Nephron (organoid): ENCODE data around the gene HK3.

ENCODE experiments used
- H3K27ac Mint-ChIP-seq, 3 experiments: 2 replicates each; pipeline ENCODE4 v1.8.0; 2020; ENCODE audit warnings: mixed read lengths in 3 of 3, mild to moderate bottlenecking in 2 of 3, moderate library complexity in 1 of 3
- H3K27me3 Mint-ChIP-seq: 2 replicates; pipeline ENCODE4 v1.8.0; 2021; ENCODE audit warnings: low read depth, mild to moderate bottlenecking, moderate library complexity, mixed read lengths
- H3K36me3 Mint-ChIP-seq: 2 replicates; pipeline ENCODE4 v1.8.0; 2020; ENCODE audit warnings: low read depth, mixed read lengths
- H3K4me1 Mint-ChIP-seq: 2 replicates; pipeline ENCODE4 v1.8.0; 2020; ENCODE audit warnings: mixed read lengths
- H3K4me3 Mint-ChIP-seq, 3 experiments: 2 replicates each; pipeline ENCODE4 v1.8.0; 2020; ENCODE audit warnings: mild to moderate bottlenecking in 3 of 3, mixed read lengths in 3 of 3, moderate library complexity in 2 of 3
- H3K9me3 Mint-ChIP-seq: 2 replicates; pipeline ENCODE4 v1.8.0; 2020; ENCODE audit warnings: mixed read lengths
- CTCF ChIP-seq, 3 experiments: fragments of 200-600 bp; sonication (generic); IDR thresholded peaks; one replicate each; pipeline ENCODE4 v1.5.0; 2021; ENCODE audit warnings: antibody characterized with exemption in 3 of 3; ENCODE audit not compliant: unreplicated experiment in 3 of 3

HK3 gene

DNA sequence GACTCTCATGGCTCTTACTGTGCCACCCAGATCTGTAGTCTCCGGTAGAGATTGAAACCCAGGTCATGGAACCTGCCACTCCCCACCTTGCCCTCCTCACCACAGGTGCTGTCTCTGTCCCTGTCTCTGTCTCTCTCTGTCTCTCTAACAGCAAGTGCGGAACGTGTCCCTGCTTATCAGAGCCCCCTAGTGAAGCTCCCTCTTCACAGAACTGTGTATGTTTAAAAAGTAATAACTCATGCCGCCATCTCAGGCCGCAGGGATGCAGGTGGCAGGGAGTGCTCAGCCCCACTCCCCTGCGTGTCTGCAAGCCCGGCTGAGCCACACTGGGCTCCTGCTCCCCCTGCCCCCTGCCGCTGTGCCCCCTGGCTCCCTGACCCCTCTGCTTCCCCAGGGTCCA lies 45.0 kb downstream of the HK3 start:
- Mint-ChIP-seq H3K4me3 (no peak overlapping the region), H3K27ac (no peak overlapping the region), H3K27me3 (peaks cover 56% of the 10 kb centered on the region), H3K36me3 (no peaks in the 10 kb centered on the region), H3K4me1 (peaks cover 7% of the 10 kb centered on the region), H3K9me3 (no peaks in the 10 kb centered on the region)
- no peak for TF ChIP-seq CTCF (IDR thresholded peaks at IDR 0.05; ENCODE audit: unreplicated experiment in 3 of 3)

- Mint-ChIP-seq H3K4me1 (peaks cover 7% of the 10 kb centered on the region), H3K27me3 (peaks cover 52% of the 10 kb centered on the region), H3K36me3 (no peaks in the 10 kb centered on the region), H3K4me3 (no peak overlapping the region), H3K9me3 (no peaks in the 10 kb centered on the region), H3K27ac (no peak overlapping the region)
- no peak for TF ChIP-seq CTCF (IDR thresholded peaks at IDR 0.05; ENCODE audit: unreplicated experiment in 3 of 3)
These were observed 45.9 kb downstream of the HK3 start for GRCh38 chr5:176853151-176853778.

GRCh38 chr5:176851871-176852658 lies 47.1 kb downstream of the HK3 start:
- Mint-ChIP-seq H3K27ac (no peak overlapping the region), H3K4me3 (peak overlapping the region in 1 of 3 experiments; percentile 7), H3K9me3 (no peaks in the 10 kb centered on the region), H3K4me1 (peaks cover 7% of the 10 kb centered on the region), H3K27me3 (peaks cover 50% of the 10 kb centered on the region), H3K36me3 (no peaks in the 10 kb centered on the region)
- no peak for TF ChIP-seq CTCF (IDR thresholded peaks at IDR 0.05; ENCODE audit: unreplicated experiment in 3 of 3)

GRCh38 chr5:176851380-176851779 lies 47.8 kb downstream of the HK3 start:
- Mint-ChIP-seq H3K4me3 (no peak overlapping the region), H3K4me1 (peaks cover 7% of the 10 kb centered on the region), H3K36me3 (no peaks in the 10 kb centered on the region), H3K27me3 (peaks cover 44% of the 10 kb centered on the region), H3K27ac (no peak overlapping the region), H3K9me3 (no peaks in the 10 kb centered on the region)
- TF ChIP-seq CTCF (IDR thresholded peaks at IDR 0.05; ENCODE audit: unreplicated experiment in 3 of 3) = no peak

DNA sequence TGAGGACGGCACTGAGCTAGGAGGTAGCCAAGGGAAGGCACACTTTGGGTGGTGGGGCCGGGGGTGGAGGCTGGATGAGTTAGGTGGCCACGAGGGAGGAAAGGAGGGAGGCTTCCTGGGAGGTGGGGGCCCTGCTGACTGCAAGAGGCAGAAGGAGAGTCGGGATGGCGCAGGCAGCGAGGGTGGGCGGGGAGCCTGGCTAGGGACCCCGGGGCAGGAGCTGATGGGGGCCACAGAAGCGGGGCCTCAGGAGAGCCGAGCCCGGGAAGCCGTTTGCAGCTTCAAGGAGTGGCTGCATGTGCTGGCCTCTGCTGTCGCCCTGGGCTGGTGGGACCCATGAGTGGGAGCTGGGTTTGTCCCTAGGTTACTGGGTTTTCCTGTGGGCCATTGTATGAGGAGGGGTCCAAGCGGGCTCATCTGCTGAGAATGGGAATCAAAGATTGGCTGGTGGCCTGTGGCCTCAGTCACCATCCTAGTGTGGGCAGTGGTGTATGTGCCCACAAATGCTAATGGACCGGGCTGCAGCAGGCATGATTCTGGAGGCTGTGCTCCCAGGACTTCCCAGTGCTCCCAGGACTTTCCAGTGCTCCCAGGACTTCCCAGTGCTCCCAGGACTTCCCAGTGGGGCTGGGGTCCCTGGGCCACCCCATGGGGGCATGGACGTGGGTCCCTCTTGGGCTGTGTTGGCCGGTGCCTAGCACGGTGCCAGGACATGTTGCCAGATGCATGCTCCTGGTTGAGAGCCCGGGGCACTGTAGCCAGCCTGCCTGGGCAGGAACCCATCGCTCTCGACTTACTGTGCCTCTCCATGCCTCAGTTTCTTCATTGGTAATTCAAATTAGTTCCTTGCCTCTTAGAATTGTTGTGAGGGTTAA lies 48.5 kb downstream of the HK3 start:
- Mint-ChIP-seq H3K36me3 (no peaks in the 10 kb centered on the region), H3K4me3 (no peak overlapping the region), H3K9me3 (no peaks in the 10 kb centered on the region), H3K27ac (no peak overlapping the region), H3K27me3 (peaks cover 50% of the 10 kb centered on the region), H3K4me1 (peaks cover 7% of the 10 kb centered on the region)
- no peak for TF ChIP-seq CTCF (IDR thresholded peaks at IDR 0.05; ENCODE audit: unreplicated experiment in 3 of 3)
